GM19328 (cell line): ENCODE data around the gene RNU6-9.
"Not testable (repeated sequence)": the region's sequence is repeated elsewhere in the genome, so short reads cannot be mapped to it uniquely, and the experiment has no call there.

Experiments
- ATAC-seq: cut with Tn5 transposase; IDR thresholded peaks from one replicate; pipeline ENCODE4 v1.9.1; 2021; ENCODE audit warnings: mild to moderate bottlenecking, moderate library complexity; ENCODE audit not compliant: unreplicated experiment

Gene RNU6-9

GRCh38 chr19:876780-877314 lies 16.4 kb upstream of the RNU6-9 start:
- no peak for ATAC-seq

- ATAC-seq, result not testable (repeated sequence)
These were observed 15.2 kb upstream of the RNU6-9 start for GRCh38 chr19:877992-878660.

GRCh38 chr19:878751-879561 lies 14.3 kb upstream of the RNU6-9 start:
- not testable (repeated sequence) for ATAC-seq

GRCh38 chr19:879711-880438 lies 13.4 kb upstream of the RNU6-9 start:
- ATAC-seq, result no peak

DNA sequence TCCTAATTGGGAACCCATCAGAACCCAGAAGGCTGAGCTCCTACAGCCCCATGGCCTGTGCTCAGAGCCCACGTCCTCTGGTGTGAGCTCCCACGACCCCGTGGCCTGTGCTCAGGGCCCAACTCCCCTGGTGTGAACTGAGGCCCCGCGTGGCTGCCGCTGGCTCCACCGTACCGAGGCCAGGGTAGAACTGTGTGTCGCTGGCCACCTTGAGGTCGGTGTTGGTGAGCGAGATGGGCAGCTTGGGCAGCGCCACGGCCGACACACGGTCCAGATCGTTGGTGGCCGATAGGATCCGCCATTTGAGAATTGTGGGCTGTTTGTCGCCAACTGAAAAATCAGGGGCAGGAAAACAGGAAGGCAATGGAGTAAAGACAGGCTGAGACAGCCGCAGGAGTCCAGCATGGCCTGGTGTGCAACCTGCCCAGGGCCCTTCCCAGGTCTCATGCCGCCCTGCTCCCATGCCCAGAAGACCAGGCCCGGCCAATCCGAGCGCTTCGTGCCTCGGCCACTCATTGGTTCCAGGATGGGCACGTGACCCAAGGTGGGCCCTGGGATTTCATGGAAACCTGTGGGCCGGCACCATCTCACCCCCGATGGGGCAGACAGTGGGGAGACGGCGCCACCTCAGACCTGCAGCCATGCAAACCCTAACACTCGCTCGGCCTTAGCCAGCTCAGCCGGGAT lies 11.8 kb upstream of the RNU6-9 start:
- no peak for ATAC-seq

- no peak for ATAC-seq
These were observed 10.3 kb upstream of the RNU6-9 start for GRCh38 chr19:882871-883497.

GRCh38 chr19:883661-884211 lies 9.5 kb upstream of the RNU6-9 start:
- no peak for ATAC-seq

DNA sequence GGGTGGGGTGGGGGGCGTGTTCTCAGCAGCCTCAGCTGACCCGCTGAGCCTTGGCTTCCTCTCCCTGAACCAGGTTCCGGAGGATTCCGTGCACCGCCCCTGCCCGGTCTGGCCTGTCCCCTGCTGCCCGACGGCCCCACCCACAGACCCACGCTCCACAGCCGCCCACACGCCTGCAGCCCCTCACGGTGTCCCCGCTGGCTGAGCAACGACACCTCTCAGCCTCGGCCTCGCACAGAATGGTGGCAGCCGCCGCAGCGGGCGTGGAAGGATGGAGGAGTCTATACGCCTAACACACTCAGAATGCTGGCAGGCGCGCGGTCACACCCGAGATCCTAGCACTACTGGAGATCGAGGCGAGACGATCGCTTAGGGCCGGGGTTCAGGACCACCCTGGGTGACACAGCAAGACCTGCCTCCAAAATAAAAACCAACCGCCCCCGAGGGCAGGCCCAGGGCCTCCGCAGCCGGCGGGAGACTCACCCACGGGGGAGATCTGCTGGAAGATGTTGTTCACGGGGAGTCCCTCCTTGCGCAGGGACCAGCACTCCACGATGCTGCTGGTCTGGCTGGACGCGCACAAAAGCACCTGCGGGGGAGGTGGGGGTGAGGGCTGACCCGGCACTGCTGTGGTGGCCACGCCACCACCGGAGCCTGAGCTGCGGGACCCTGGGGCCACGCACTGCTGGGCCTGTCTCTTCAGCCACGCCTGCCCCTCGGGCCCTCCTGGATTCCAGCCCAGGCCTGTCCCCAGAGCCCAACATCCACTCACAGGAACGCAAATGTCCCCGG lies 8.7 kb upstream of the RNU6-9 start:
- no peak for ATAC-seq

- no peak for ATAC-seq
These were observed 7.6 kb upstream of the RNU6-9 start for GRCh38 chr19:885536-886224.

- no peak for ATAC-seq
These were observed 6.2 kb upstream of the RNU6-9 start for GRCh38 chr19:887072-887471.

GRCh38 chr19:887599-887998 lies 5.7 kb upstream of the RNU6-9 start:
- no peak for ATAC-seq

- ATAC-seq, result no peak
These were observed 4.5 kb upstream of the RNU6-9 start for GRCh38 chr19:888581-889385.

- ATAC-seq, result no peak
These were observed 3.5 kb upstream of the RNU6-9 start for GRCh38 chr19:889662-890295.

DNA sequence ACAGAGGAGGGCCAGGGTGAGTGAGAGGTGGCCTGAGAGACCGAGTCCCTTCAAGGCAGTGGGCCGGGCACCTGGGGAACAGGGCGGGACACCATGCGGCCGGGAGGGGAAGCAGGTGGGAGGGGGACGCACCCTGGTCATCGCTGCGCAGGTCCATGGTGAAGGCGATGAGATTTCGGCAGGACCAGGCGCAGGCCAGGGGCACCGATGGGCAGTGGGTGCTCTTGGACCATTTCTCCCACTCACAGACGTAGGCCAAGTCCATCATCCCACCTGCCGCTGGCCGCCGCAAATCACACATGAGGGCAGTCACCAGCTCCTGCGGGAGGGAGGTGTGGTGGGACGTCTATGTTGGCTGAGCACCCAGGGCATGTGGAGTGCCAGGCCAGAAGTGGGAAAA lies 2.5 kb upstream of the RNU6-9 start:
- ATAC-seq, result no peak

- ATAC-seq, result not testable (repeated sequence)
These were observed 1.7 kb upstream of the RNU6-9 start for GRCh38 chr19:891421-892200.

- ATAC-seq, result no peak
These were observed 916 bp upstream of the RNU6-9 start for GRCh38 chr19:892243-892893.
